SU-DHL-6 (cell line): ENCODE data around the gene INVS.
"Not testable (repeated sequence)": the region's sequence is repeated elsewhere in the genome, so short reads cannot be mapped to it uniquely, and the experiment has no call there.

Experiments
- EZH2phosphoT487 ChIP-seq: fragments of 200-600 bp; sonication (generic), shearing (Covaris generic); conservative IDR thresholded peaks from 2 replicates; pipeline ENCODE4 v1.6.1; 2018; ENCODE audit warnings: mild to moderate bottlenecking, antibody characterized with exemption, low read length, moderate library complexity, mixed read lengths
- TF ChIP-seq, protein P1 (sequence below): fragments of 200-600 bp; sonication (generic); IDR thresholded peaks from one replicate; pipeline ENCODE4 v1.5.1; 2017; ENCODE audit warnings: antibody characterized with exemption, mild to moderate bottlenecking, low read length, moderate library complexity; ENCODE audit not compliant: insufficient read depth, poor library complexity, severe bottlenecking

DNA sequence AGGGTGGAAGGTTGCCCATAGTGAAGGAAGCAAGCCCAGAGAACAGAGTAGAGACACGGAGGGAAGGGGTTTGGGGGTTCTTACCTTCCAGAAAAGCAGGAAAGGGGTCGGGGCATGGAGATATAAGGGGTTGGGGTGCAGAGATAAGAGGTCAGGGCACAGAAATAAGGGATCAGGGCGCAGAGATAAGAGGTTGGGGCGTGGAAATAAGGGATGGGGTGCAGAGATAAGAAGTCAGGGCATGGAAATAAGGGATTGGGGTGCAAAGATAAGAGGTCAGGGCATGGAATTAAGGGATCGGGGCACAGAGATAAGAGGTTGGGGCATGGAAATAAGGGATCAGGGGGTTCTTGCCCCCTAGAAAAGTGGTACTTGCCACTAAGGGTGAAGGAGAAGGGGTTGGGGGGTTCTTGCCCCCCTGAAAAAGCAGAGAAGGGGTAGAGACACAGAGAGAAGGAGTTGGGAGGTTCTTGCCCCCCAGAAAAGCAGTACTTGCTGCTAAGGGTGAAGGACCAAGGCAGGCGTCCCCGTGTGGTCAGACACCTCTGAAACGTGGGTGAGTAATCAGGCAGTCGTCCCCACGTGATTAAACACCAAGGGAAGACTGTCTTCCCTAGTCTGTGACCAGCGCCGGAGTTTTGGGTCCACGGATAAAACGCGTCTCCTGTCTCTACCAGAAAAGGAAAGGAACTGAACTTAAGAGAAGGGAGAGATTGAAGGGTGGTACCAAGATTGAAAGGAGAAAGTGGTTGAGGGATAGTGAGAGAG lies 46.3 kb downstream of the INVS start:
- TF ChIP-seq, protein P1, sequence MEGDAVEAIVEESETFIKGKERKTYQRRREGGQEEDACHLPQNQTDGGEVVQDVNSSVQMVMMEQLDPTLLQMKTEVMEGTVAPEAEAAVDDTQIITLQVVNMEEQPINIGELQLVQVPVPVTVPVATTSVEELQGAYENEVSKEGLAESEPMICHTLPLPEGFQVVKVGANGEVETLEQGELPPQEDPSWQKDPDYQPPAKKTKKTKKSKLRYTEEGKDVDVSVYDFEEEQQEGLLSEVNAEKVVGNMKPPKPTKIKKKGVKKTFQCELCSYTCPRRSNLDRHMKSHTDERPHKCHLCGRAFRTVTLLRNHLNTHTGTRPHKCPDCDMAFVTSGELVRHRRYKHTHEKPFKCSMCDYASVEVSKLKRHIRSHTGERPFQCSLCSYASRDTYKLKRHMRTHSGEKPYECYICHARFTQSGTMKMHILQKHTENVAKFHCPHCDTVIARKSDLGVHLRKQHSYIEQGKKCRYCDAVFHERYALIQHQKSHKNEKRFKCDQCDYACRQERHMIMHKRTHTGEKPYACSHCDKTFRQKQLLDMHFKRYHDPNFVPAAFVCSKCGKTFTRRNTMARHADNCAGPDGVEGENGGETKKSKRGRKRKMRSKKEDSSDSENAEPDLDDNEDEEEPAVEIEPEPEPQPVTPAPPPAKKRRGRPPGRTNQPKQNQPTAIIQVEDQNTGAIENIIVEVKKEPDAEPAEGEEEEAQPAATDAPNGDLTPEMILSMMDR = not testable (repeated sequence)
- TF ChIP-seq EZH2phosphoT487 = not testable (repeated sequence)
